Cardiac fibroblast (primary cell): ENCODE measurements around the gene SLC35E4.
A peak's percentile ranks its signal among the peaks of the same experiment; 100 is the strongest.

Experiments
- DNase-seq, 2 donors: peaks; one replicate each; pipeline versions ENCODE4 v3.0.0 to v3.0.0-alpha.2; 2010; ENCODE audit warnings: low read depth in 2 of 2
- H3K4me3 ChIP-seq, 2 donors: replicated peaks in 1 of 2; 1 replicate in 1 of 2; 2 replicates in 1 of 2; pipeline ENCODE4 v1.5.1; 2011; ENCODE audit warnings: low read depth in 2 of 2, low read length in 2 of 2, mild to moderate bottlenecking in 2 of 2, moderate library complexity in 1 of 2
- TF ChIP-seq, protein P1 (sequence below): IDR thresholded peaks from one replicate; pipeline ENCODE4 v1.5.1; 2011; ENCODE audit warnings: low read depth, mild to moderate bottlenecking, low read length, inconsistent platforms

SLC35E4 gene

DNA sequence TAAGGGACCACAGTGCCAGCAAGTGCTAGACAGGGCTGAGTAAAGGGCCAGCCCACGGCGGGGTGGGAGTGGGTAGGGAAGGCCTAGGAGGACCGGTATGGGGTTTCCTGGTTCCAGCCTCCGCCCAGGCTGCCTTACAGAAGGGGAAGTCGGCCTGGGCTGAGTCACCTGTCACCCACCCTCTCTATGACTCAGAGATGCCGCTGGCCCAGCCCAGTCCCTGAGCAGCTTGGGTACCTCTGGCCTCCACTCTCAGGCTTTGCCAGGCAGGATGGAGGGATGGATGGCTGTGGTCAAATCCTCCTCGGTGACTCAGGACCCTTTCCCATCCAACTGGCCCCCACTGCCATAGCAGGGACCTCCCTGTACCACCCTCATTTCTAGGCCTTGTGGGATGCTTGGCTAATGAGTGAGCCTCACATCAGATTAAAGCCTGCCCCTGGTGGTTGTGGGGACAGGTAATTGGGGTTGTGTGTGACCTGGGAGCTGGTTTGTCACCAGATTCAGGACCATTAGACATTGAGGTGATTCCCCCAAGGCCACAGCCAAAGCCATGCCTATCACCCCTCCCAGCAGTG, 13.9 kb downstream of the SLC35E4 start:
- peak; percentile 58 to 88 for DNase-seq
- TF ChIP-seq, protein P1, sequence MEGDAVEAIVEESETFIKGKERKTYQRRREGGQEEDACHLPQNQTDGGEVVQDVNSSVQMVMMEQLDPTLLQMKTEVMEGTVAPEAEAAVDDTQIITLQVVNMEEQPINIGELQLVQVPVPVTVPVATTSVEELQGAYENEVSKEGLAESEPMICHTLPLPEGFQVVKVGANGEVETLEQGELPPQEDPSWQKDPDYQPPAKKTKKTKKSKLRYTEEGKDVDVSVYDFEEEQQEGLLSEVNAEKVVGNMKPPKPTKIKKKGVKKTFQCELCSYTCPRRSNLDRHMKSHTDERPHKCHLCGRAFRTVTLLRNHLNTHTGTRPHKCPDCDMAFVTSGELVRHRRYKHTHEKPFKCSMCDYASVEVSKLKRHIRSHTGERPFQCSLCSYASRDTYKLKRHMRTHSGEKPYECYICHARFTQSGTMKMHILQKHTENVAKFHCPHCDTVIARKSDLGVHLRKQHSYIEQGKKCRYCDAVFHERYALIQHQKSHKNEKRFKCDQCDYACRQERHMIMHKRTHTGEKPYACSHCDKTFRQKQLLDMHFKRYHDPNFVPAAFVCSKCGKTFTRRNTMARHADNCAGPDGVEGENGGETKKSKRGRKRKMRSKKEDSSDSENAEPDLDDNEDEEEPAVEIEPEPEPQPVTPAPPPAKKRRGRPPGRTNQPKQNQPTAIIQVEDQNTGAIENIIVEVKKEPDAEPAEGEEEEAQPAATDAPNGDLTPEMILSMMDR = peak; percentile 18
- H3K4me3 ChIP-seq = no peak overlapping the region

DNA sequence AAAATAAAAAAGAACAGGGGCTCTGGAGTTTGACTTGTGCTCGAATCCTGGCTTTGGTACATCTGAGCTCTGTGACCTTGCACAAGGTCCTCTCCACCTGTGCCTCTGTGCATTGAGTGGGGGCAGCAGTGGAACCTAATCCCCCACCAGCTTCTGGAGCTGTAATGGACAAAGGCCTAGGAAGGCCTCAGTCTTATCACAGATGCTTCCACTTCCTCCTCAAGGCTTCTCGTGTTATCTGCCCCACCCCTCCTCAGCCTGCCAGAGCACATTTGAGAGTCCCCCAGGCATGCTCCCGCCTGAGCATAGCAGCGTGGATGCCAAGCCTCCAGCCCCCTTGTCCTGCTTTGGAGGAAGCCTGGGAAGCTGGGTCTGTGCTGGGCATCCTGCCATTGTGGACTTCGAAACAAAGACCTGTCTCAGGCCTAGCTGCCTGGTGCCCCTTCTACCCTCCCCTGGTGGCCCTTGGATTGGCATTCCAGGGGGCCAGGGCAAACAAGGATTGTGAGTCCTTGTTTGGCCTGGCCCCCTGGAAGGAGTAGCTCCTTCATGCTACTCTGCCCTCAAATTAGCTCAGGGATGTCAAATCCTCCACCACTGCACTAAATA, 15.0 kb downstream of the SLC35E4 start:
- H3K4me3 ChIP-seq = no peak overlapping the region
- TF ChIP-seq, protein P1 = no peak
- no peak for DNase-seq

DNA sequence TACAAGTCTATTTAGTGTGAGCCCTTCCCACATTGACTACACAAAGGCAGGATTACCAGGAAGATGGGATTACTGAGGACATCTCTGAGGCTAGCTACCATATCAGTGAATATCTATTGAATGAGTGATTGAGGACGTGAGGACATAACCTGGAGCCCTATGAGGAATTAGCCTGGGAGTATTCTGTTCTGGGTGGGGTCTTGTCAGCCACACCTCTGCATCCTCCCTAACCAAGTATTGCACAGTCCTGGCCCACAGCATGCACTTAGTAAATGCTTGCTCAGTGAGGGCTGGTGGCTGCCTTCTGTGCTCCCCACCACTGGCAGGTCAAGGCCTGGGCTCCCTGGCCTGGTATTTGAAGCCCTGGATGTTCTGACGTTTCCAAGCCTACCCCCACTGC, 17.3 kb downstream of the SLC35E4 start:
- H3K4me3 ChIP-seq = no peak overlapping the region
- no peak for DNase-seq
- TF ChIP-seq, protein P1 = no peak

DNA sequence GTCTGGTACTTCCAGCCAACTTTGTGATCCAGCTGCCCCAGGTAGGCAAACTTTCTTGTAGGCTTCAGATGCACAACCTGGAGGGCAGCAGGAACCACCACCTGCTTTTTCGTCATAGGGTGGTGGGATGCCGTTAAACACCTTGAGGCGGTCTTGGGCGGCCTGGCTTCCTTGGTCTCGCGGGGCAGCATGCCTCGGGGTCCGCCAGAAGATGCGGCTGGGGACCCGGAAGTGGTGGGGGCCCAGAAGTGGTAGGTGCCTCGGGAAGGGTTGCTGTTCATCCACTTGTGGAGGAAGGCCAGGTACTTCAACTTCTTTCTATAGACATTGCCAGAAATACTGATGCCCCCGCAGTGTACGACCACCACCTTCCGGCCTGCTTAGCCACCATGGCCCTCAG, 18.8 kb downstream of the SLC35E4 start:
- H3K4me3 ChIP-seq = no peak overlapping the region
- TF ChIP-seq, protein P1 = no peak
- DNase-seq = no peak

DNA sequence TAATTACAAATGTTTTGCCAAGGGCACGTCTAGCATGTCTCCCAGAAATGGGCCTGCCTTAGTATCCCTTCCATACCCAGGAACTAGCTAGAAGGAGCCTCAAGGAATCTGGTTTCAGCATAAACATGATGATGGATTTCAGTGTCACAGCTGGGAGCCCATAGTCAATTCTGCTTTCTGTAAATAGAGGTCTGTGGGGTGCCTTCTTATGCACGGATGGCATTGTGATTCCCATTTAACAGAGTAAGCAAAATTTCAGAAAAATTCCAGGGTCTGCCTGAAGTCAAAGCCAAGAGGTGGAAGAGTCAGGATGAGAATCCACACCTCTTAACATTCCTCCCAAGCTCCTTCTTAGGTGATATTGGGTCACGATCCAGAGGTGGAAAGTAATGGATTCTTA, 20.0 kb downstream of the SLC35E4 start:
- TF ChIP-seq, protein P1 = no peak
- no peak for DNase-seq
- no peak overlapping the region for H3K4me3 ChIP-seq

DNA sequence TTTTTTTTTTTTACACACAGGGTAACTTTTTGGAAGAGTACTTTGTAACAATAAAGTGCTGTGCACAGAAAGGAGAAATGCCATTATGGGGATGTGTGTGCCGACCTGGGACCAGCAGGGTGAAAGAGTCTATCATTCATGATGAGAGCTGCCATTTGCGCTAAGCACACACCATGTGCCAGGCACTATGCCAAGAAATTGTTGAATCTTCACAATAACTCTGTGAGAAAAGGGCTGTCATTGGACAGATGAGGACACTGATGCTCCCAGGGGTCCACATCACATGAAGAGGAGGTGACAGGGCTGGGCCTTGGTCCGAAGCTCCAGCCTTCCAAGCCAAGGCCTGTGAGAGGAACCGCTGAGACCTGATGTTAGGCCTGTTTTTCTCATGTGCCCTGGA, 26.5 kb downstream of the SLC35E4 start:
- TF ChIP-seq, protein P1 = no peak
- no peak for DNase-seq
- no peak overlapping the region for H3K4me3 ChIP-seq

DNA sequence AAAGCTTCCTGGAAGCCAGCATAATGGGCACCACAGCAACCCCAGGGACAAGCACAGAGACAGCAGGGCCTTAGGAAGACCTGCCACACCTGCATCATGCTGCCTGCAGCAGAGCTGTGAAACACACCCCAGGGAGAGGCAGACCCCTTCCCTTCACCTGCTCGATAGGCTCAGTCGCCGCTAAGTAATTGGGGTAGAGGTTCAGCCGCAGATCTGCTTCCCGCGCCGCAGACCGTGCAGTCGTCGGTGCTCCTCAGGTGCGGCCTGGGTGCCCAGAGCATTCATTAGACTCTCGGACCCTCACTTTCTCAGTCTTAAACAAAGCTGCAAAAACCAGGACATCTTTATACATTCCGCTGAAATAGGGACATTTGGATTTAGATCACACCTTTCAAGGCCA, 29.2 kb downstream of the SLC35E4 start:
- TF ChIP-seq, protein P1 = no peak
- no peak overlapping the region for H3K4me3 ChIP-seq
- DNase-seq = no peak
